ENCODE measurements around the gene C16orf86.

Gene C16orf86

DNA sequence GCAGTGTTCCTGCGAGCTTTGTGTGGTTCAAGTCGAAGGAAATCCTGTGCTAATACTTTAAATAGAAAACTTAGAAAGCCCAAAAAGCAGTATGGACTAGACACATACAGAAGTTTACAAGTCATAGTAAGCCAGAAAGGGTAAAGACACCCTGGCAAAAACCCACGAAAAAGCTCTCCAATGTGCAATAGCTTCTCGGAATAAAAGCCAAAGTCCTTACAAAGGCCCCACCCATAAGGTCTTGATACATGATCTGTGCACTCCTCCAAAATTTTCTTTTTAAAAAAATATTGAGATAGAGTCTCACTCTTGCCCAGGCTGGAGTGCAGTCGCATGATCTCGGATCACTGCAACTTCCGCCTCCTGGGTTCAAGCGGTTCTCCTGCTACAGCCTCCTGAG, 10.3 kb downstream of the C16orf86 start:
- TF ChIP-seq, protein P1, sequence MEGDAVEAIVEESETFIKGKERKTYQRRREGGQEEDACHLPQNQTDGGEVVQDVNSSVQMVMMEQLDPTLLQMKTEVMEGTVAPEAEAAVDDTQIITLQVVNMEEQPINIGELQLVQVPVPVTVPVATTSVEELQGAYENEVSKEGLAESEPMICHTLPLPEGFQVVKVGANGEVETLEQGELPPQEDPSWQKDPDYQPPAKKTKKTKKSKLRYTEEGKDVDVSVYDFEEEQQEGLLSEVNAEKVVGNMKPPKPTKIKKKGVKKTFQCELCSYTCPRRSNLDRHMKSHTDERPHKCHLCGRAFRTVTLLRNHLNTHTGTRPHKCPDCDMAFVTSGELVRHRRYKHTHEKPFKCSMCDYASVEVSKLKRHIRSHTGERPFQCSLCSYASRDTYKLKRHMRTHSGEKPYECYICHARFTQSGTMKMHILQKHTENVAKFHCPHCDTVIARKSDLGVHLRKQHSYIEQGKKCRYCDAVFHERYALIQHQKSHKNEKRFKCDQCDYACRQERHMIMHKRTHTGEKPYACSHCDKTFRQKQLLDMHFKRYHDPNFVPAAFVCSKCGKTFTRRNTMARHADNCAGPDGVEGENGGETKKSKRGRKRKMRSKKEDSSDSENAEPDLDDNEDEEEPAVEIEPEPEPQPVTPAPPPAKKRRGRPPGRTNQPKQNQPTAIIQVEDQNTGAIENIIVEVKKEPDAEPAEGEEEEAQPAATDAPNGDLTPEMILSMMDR (IDR thresholded peaks at IDR 0.05) = no peak
- no peaks in the 10 kb centered on the region for H3K9me3 ChIP-seq
- no peak overlapping the region for H3K4me3 ChIP-seq
- H3K27me3 ChIP-seq = no peaks in the 10 kb centered on the region
- peaks cover 0 to 23% (median 12%) of the 10 kb centered on the region in 3 donors for H3K36me3 ChIP-seq
- no peak overlapping the region for H3K27ac ChIP-seq
- intact Hi-C loops (cut with DNase I; ENCODE audit: low total_unique reads) = loop anchor here (10.0 kb wide), 1 partner anchor 248 kb away; no protein-coding TSS in a partner anchor
- H3K4me1 ChIP-seq = peaks cover 0 to 31% (median 4%) of the 10 kb centered on the region in 4 donors
- no peak for DNase-seq

DNA sequence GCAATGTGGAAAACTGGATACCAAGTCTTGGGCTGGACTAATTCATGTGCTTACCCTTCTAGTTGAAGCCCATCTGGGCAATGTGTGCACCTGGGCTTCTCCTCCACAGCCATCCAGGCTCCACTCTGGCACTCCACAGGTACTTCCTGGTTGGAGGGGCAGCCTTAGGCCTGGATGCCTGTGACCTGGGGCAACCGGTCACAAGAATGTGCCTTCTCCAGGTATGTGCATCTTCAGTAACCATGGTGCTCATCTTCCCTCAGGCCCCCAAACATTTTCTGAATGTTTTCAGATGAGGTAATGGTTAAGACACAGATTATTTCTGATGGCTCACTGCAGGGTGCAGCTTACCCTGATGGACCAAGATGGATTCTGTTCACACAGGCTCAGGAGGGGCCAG, 11.1 kb downstream of the C16orf86 start:
- intact Hi-C loops (cut with DNase I; ENCODE audit: low total_unique reads) = loop anchor here (10.0 kb wide), 1 partner anchor 247 kb away; no protein-coding TSS in a partner anchor
- Histone ChIP-seq H3K4me3 (no peak overlapping the region), H3K27me3 (no peaks in the 10 kb centered on the region), H3K36me3 (peaks cover 0 to 29% (median 12%) of the 10 kb centered on the region in 3 donors), H3K27ac (no peak overlapping the region), H3K4me1 (peaks cover 0 to 31% (median 4%) of the 10 kb centered on the region in 4 donors), H3K9me3 (no peaks in the 10 kb centered on the region)
- DNase-seq = no peak
- TF ChIP-seq, protein P1 (IDR thresholded peaks at IDR 0.05) = no peak

DNA sequence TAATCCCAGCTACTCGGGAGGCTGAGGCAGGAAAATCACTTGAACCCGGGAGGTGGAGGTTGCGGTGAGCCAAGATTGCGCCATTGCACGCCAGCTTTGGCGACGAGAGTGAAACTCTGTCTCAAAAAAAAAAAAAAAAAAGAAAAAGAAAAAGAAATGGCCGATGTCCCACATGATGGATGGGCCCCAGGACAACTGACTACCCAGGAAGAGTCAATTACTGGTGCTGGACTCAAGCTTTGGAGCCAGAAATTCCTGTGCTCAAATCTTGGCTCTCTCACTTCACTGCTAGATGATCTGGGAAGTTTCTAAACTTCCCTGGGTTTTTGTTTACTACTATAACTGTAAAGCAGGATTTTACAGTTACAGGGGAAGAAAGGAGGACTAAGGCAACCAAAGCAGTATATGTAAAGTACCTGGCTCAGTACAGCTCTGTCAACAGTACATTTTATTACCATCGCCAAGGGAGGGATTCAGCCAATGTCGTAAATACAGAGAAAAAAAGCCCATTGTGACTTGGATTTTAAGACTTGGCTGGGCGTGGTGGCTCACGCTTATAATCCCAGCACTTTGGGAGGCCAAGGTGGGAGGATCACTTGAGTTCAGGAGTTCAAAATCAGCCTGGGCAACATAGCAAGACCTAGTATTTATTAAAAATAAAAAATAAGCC, 11.9 kb downstream of the C16orf86 start:
- Histone ChIP-seq H3K9me3 (no peaks in the 10 kb centered on the region), H3K27ac (no peak overlapping the region), H3K36me3 (peaks cover 0 to 37% (median 12%) of the 10 kb centered on the region in 3 donors), H3K27me3 (no peaks in the 10 kb centered on the region), H3K4me3 (no peak overlapping the region), H3K4me1 (peaks cover 0 to 23% (median 4%) of the 10 kb centered on the region in 4 donors)
- TF ChIP-seq, protein P1 (IDR thresholded peaks at IDR 0.05) = no peak
- DNase-seq = no peak
- intact Hi-C loops (cut with DNase I; ENCODE audit: low total_unique reads) = loop anchor here (10.0 kb wide), 1 partner anchor 246 kb away; no protein-coding TSS in a partner anchor

DNA sequence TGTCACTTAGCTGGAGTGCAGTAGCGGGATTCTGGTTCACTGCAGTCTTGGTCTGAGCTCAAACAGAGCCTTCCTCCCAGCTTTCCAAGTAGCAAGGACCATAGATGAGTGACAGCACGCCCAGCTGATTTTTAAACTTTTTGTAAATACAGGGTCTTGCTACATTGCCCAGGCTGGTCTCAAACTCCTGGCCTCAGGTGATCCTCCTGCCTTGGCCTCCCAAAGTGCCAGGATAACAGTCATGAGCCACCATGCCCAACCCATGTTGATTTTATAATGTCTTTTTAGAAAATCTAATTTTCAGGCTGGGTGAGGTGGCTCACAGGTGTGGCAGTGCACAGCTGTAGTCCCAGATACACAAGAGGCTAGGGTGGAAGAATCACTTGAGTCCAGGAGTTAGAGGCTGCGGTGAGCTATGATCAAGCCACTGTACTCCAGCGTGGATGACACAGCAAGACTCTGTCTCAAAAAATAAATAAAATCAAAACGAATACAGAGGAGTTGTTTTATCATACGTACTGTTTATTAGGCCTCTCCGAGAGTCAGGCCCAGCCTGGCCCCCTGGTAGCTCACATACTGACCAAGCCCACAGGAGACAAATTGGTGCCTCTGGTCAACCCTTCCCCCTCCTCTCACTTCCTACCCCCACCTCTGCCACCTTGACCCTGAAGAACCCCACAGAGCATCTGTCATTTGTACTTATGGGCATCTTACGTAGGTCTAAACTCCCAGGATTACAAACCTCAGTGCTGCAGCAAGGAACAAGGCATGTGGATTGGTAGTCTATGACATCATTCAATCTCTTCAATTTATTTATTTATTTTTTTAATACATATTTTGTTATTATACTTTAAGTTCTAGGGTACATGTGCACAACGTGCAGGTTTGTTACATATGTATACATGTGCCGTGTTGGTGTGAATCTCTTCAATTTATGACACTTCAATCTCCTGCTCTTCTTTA, 13.6 kb downstream of the C16orf86 start:
- Histone ChIP-seq H3K4me3 (no peak overlapping the region), H3K27me3 (no peaks in the 10 kb centered on the region), H3K9me3 (no peaks in the 10 kb centered on the region), H3K27ac (no peak overlapping the region), H3K36me3 (peaks cover 1 to 45% (median 20%) of the 10 kb centered on the region in 3 donors), H3K4me1 (peaks cover 0 to 6% (median 0%) of the 10 kb centered on the region in 4 donors)
- intact Hi-C loops (cut with DNase I; ENCODE audit: low total_unique reads) = loop anchor here (10.0 kb wide), 1 partner anchor 245 kb away; no protein-coding TSS in a partner anchor
- no peak for DNase-seq
- TF ChIP-seq, protein P1 (IDR thresholded peaks at IDR 0.05) = no peak

DNA sequence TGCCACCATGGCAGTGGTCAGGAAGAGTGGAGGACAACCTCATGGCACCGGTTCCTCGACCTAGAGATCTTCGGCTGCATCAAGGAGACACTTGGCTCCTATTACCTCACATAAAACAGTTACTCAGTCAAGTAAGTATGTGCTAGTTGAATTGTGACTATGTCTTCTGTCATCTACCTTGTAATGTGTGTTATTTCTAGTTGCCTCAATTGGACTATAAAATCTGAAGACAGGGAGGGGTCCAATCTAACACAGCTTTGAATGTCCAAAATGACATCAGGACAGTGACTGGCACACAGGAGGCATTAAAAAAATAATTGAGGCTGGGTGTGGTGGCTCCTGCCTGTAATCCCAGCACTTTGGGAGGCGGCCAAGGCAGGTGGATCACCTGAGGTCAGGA, 17.2 kb downstream of the C16orf86 start:
- Histone ChIP-seq H3K27me3 (no peaks in the 10 kb centered on the region), H3K4me3 (no peak overlapping the region), H3K9me3 (no peaks in the 10 kb centered on the region), H3K36me3 (peaks cover 4 to 46% (median 18%) of the 10 kb centered on the region in 3 donors), H3K27ac (no peak overlapping the region), H3K4me1 (no peaks in the 10 kb centered on the region)
- DNase-seq = no peak
- TF ChIP-seq, protein P1 (IDR thresholded peaks at IDR 0.05) = no peak
- intact Hi-C loops (cut with DNase I; ENCODE audit: low total_unique reads) = no loop called here

All from tibial artery (tissue), 4 donors.